Sigmoid colon (tissue), 7 donors: ENCODE results near the gene DDX31. TPM values are rescaled to one million over a fixed set of nuclear protein-coding genes. Genes with fewer than 3 reads are reported as not detected.

ENCODE experiments used
- DNase-seq: peaks from one replicate; pipeline ENCODE4 v3.0.0-alpha.2; 2019
- H3K27ac ChIP-seq, 4 donors: fragments of 200-600 bp; sonication (generic); one replicate each; pipeline ENCODE4 v1.5.1; 2016 to 2019; ENCODE audit warnings: mild to moderate bottlenecking in 1 of 4
- H3K27me3 ChIP-seq, 3 donors: fragments of 200-600 bp; sonication (generic); one replicate each; pipeline ENCODE4 v1.5.1; 2019; ENCODE audit warnings: mild to moderate bottlenecking in 1 of 3
- H3K36me3 ChIP-seq, 4 donors: fragments of 200-600 bp; sonication (generic); one replicate each; pipeline ENCODE4 v1.5.1; 2016 to 2019
- H3K4me1 ChIP-seq, 4 donors: fragments of 200-600 bp; sonication (generic); one replicate each; pipeline ENCODE4 v1.5.1; 2017 to 2019
- H3K4me3 ChIP-seq, 4 donors: fragments of 200-600 bp; sonication (generic); one replicate each; pipeline ENCODE4 v1.5.1; 2017 to 2019; ENCODE audit warnings: mild to moderate bottlenecking in 2 of 4, moderate library complexity in 1 of 4
- H3K9me3 ChIP-seq, 4 donors: fragments of 200-600 bp in 3 of 4; sonication (generic) in 3 of 4; one replicate each; pipeline versions ENCODE4 v1.5.1 to v1.6.1; 2013 to 2019
- EP300 ChIP-seq, 4 donors: sonication (generic); formaldehyde crosslinking; IDR thresholded peaks; one replicate each; pipeline ENCODE4 v1.6.1; 2017; ENCODE audit warnings: antibody characterized with exemption in 4 of 4
- POLR2A ChIP-seq, 2 donors: fragments of 450-650 bp; IDR thresholded peaks; one replicate each; pipeline ENCODE4 v1.6.1; 2016; ENCODE audit warnings: antibody characterized with exemption in 2 of 2, mild to moderate bottlenecking in 2 of 2, moderate library complexity in 2 of 2
- POLR2AphosphoS5 ChIP-seq, 4 donors: sonication (generic); formaldehyde crosslinking; IDR thresholded peaks; one replicate each; pipeline ENCODE4 v1.6.1; 2017; ENCODE audit warnings: antibody characterized with exemption in 4 of 4
- WGBS, 2 donors: extraction: QIAGEN DNeasy Blood & Tissue Kit; methylation state at CpG; one replicate each; pipeline ENCODE4 v1.1.7; 2013; 5-methylcytosine and 5-hydroxymethylcytosine counted together
- intact Hi-C: fragments of 100-400 bp; cut with DNase I; formaldehyde crosslinking; loops from one replicate; pipeline ENCODE4 v1.15.1; 2023
- polyA plus RNA-seq, 3 donors: library from polyadenylated mRNA; stranded (reverse); fragments of 200-250 nt; gene quantifications; one replicate each; pipeline ENCODE4 v1.2.3, GENCODE V29; 2013
- total RNA-seq, 4 donors: library from RNA; depleted of rRNA; stranded (reverse); fragments of >200 nt; gene quantifications; one replicate each; pipeline ENCODE4 v1.1.0, GENCODE V29; 2016
- TF ChIP-seq, protein P1 (sequence below), 4 experiments: fragments of 450-650 bp in 3 of 4; fragments of 200-600 bp in 1 of 4; IDR thresholded peaks; one replicate each; pipeline ENCODE4 v1.5.1; 2016 to 2019; ENCODE audit warnings: antibody characterized with exemption in 4 of 4, mild to moderate bottlenecking in 3 of 4, moderate library complexity in 2 of 4
- donor health status: healthy with polysubstance abuse.
- donor health status: Bipolar disorder and iron deficiency.
- donor health status: healthy.

Gene DDX31
- total and polyA plus RNA-seq, 7 donors = 2.4 to 8.1 (median 6.6) TPM

DNA sequence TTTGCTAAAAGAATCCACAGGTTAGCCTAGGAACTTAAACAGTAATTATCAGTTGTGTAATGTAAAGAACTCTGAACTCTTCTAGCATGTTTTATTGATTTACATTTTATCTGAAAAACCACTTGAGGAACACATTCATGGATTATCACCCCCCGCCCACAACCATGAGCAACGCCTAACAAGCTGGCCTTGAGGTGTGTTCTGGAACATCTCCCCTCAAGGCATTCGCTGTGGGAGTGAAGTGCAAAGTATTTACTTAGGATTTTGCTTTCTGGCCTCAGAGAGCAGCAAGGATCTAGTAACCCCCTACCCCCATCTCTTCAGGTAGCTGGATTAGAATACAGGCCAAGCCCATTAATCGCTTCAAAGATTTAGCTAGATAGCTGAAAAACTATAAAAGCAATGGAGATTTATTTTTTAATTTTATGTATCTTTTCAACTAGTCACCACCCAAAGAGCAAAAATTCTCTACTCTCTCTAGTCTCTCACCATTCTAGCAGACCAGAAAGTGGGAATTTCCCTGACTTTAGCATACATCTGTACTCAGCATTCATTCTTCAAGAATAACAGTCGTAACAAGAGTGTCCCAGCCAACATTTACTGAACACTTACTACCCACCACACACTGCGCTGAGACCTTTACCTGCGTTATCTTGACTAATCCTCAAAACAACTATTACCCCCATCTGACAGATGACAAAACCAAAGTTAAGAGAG is 37.2 kb downstream of the DDX31 start:
- intact Hi-C loops = no loop called here
- WGBS, 2 donors = 66 to 84% methylated on average over 7 of the region's 7 CpGs
- no peak for DNase-seq
- Histone ChIP-seq H3K9me3 (no peaks in the 10 kb centered on the region), H3K27me3 (no peaks in the 10 kb centered on the region), H3K4me1 (no peaks in the 10 kb centered on the region), H3K27ac (no peak overlapping the region), H3K36me3 (peaks cover 10 to 66% (median 29%) of the 10 kb centered on the region in 4 donors), H3K4me3 (no peak overlapping the region)
- no peak for TF ChIP-seq POLR2AphosphoS5 (IDR thresholded peaks at IDR 0.05)
- TF ChIP-seq, protein P1, sequence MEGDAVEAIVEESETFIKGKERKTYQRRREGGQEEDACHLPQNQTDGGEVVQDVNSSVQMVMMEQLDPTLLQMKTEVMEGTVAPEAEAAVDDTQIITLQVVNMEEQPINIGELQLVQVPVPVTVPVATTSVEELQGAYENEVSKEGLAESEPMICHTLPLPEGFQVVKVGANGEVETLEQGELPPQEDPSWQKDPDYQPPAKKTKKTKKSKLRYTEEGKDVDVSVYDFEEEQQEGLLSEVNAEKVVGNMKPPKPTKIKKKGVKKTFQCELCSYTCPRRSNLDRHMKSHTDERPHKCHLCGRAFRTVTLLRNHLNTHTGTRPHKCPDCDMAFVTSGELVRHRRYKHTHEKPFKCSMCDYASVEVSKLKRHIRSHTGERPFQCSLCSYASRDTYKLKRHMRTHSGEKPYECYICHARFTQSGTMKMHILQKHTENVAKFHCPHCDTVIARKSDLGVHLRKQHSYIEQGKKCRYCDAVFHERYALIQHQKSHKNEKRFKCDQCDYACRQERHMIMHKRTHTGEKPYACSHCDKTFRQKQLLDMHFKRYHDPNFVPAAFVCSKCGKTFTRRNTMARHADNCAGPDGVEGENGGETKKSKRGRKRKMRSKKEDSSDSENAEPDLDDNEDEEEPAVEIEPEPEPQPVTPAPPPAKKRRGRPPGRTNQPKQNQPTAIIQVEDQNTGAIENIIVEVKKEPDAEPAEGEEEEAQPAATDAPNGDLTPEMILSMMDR (IDR thresholded peaks at IDR 0.05) = no peak
- no peak for TF ChIP-seq EP300 (IDR thresholded peaks at IDR 0.05)
- no peak for TF ChIP-seq POLR2A (IDR thresholded peaks at IDR 0.05)

GRCh38 chr9:132631685-132632084 is 38.1 kb downstream of the DDX31 start:
- DNase-seq = no peak
- no peaks in the 10 kb centered on the region for H3K27me3 ChIP-seq
- H3K4me3 ChIP-seq = no peak overlapping the region
- H3K4me1 ChIP-seq = no peaks in the 10 kb centered on the region
- no peaks in the 10 kb centered on the region for H3K9me3 ChIP-seq
- peaks cover 10 to 59% (median 27%) of the 10 kb centered on the region in 4 donors for H3K36me3 ChIP-seq
- TF ChIP-seq, protein P1 (IDR thresholded peaks at IDR 0.05) = no peak
- TF ChIP-seq EP300 (IDR thresholded peaks at IDR 0.05) (no peak), POLR2AphosphoS5 (IDR thresholded peaks at IDR 0.05) (no peak), POLR2A (IDR thresholded peaks at IDR 0.05) (no peak)
- H3K27ac ChIP-seq = no peak overlapping the region
- intact Hi-C loops = no loop called here
- WGBS, 2 donors = 94% methylated on average over 7 of the region's 7 CpGs

GRCh38 chr9:132631280-132631679 is 38.5 kb downstream of the DDX31 start:
- peaks cover 10 to 55% (median 30%) of the 10 kb centered on the region in 4 donors for H3K36me3 ChIP-seq
- H3K27me3 ChIP-seq = no peaks in the 10 kb centered on the region
- WGBS, 2 donors = 93 to 94% methylated on average over 5 of the region's 5 CpGs
- TF ChIP-seq POLR2A (IDR thresholded peaks at IDR 0.05) (no peak), EP300 (IDR thresholded peaks at IDR 0.05) (no peak), POLR2AphosphoS5 (IDR thresholded peaks at IDR 0.05) (no peak)
- TF ChIP-seq, protein P1 (IDR thresholded peaks at IDR 0.05) = no peak
- H3K27ac ChIP-seq = no peak overlapping the region
- no peaks in the 10 kb centered on the region for H3K4me1 ChIP-seq
- DNase-seq = no peak
- intact Hi-C loops = no loop called here
- H3K4me3 ChIP-seq = no peak overlapping the region
- H3K9me3 ChIP-seq = no peaks in the 10 kb centered on the region

- no peaks in the 10 kb centered on the region for H3K4me1 ChIP-seq
- TF ChIP-seq, protein P1 (IDR thresholded peaks at IDR 0.05) = no peak
- TF ChIP-seq EP300 (IDR thresholded peaks at IDR 0.05) (no peak), POLR2A (IDR thresholded peaks at IDR 0.05) (no peak), POLR2AphosphoS5 (IDR thresholded peaks at IDR 0.05) (no peak)
- H3K27me3 ChIP-seq = no peaks in the 10 kb centered on the region
- no peak overlapping the region for H3K4me3 ChIP-seq
- no peak overlapping the region for H3K27ac ChIP-seq
- DNase-seq = no peak
- WGBS, 2 donors = 83 to 92% methylated on average over 3 of the region's 3 CpGs
- H3K36me3 ChIP-seq = peaks cover 10 to 53% (median 31%) of the 10 kb centered on the region in 4 donors
- intact Hi-C loops = no loop called here
- H3K9me3 ChIP-seq = no peaks in the 10 kb centered on the region
Measured at GRCh38 chr9:132630811-132631210, 39.0 kb downstream of the DDX31 start.
